Activated CD8-positive, alpha-beta memory T cell treated with anti-CD3 and anti-CD28 coated beads, Interleukin-2, amount 50 U/mL, for 48 hours (primary cell): ENCODE results near the gene SOX18.
A peak's percentile ranks its signal among the peaks of the same experiment; 100 is the strongest.

Experiments
- DNase-seq: peaks from one replicate; pipeline ENCODE4 v3.0.0-alpha.2; 2020

SOX18 gene

GRCh38 chr20:64051561-64052325 lies 2.3 kb upstream of the SOX18 start:
- DNase-seq, result no peak

DNA sequence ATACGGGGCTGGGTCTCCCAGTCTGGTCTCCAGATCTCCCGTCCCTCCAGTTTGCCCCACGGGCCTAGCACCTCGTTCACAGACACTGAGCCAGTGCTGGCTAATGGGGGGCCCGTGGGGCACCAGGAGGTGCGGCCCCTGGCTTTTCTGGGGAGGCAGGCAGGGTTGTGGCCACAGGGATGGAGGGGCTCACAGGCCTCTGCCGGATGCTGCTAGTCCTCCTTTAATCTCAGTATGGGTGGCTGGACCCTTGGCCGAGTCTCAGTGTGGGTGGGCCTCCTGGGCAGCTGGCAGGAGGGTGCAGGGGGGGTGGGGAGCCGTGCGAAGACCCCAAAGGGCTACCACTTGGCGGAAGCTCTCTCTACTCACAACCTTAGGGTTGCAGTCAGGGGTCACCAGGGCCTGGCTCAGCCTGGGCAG lies 1.6 kb upstream of the SOX18 start:
- DNase-seq, result no peak

DNA sequence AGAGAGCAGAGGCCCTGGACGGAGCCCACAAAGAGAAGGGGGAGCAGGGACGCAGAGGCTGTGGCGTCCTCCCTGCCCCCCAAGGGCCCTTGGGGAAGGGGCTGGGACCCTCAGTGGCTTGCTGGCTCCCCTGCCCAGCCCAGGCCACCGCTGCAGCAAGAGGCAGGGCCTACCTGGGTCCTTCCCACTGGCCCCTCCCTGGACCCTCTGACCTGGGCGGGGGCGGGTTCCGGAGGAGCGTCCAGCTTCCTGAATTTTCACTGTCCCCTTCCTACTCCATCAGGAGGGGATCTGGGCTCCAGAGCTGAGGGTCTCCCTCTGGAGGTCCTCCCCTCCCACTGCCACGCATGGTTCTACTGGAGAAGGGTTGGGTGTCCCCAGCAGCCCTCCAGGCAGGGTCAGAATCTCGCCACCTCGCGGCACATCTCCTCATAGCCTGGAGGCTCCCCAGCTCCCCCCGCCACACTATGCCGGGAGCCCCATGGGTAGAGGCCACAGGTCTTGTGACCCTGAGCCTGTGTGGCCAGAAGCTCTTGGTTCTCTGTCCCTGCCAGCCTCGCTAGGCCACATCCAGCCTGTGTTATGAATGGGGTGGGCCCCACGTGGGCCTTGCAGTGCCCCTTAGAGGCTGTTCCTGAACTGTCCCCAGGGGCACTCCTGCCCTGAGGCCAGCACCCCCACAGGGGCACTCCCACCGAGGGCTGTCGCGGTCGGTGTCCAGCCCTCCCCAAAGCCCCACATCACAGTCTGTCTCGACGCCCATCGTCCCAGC lies 1.0 kb upstream of the SOX18 start:
- DNase-seq, result no peak

GRCh38 chr20:64049878-64050260 lies 430 bp upstream of the SOX18 start:
- DNase-seq, result no peak

DNA sequence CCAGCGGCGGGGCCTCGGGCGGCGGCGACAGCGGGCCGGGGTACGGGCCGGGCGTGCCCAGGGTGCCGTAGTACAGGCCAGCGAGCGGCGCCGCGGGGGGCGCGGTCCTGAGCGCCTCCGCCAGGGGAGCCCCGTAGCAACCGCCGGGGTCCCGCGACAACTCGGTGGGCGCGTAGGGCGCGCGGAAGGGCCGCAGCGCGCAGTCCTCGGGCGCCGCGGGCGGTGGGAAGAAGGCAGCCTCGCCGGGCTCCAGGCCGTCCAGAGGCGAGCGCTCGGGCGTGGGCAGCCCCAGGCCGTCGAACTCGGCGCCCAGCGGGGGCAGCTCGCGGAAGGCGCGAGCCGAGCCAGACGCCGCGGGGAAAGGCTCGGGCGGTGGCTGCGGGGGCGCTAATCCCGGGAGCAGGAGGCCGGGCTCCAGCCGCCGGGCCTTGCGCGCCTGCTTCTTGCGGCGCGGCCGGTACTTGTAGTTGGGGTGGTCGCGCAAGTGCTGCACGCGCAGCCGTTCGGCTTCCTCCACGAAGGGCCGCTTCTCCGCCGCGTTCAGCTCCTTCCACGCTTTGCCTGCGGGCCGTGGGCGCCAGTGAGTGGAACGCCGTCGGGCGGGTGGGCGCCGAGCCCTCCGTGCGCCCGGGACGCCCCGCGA lies 916 bp downstream of the SOX18 start:
- no peak for DNase-seq

GRCh38 chr20:64047968-64048401 lies 1.5 kb downstream of the SOX18 start:
- DNase-seq, result no peak

DNA sequence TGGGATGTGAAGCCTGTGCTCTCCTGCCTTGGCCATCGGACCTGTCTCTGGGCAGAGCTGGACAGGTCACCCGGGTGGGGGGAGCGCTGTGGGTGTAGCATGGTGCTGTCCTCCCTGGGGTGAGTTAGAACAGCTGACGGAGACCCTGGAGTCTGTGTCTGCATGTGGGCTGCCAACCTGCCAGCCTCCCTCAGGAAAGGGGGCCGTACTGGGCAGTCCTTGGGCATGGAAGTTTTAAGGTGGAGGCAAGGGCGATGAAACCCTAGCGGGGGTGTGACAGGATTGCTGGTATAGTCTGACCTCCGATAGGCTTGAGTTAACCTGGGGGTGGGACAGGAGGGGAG lies 2.4 kb downstream of the SOX18 start:
- no peak for DNase-seq

GRCh38 chr20:64045346-64046011 lies 4.0 kb downstream of the SOX18 start:
- no peak for DNase-seq

GRCh38 chr20:64044484-64045247 lies 4.8 kb downstream of the SOX18 start:
- no peak for DNase-seq

DNA sequence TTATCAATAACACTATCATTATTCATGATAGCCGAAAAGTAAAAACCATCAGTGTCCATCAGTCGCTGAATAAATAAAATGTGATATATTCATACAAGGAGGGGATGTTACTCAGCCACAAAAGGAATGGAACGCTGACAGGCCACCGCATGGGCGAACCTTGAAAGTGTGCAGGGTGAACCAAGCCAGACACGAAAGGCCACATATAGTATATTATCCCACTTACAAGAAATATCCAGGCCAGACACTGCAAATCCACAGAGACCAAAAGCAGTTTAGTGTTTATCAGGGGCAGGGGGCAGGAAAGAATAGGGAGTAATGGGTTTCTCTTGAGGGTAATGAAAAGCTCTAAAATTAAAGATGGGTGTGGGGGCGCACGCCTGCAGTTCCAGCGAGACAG lies 5.7 kb downstream of the SOX18 start:
- no peak for DNase-seq

GRCh38 chr20:64042054-64042781 lies 7.2 kb downstream of the SOX18 start:
- peak; percentile 70 for DNase-seq

DNA sequence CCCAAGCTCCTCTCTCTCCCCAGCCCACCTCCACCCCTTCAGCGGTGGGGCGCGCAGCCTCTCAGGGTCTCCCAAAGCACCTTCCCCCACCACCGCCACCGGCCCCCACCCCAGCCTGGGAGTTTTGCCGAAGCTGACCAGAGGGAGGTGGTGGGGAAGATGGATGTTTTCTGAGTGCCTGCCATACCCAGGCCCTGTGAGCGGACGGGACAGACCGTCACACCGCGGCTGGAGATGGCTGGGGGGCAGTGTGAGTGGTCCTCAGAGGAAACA lies 7.7 kb downstream of the SOX18 start:
- DNase-seq, result no peak

GRCh38 chr20:64041040-64041780 lies 8.2 kb downstream of the SOX18 start:
- peak; percentile 51 for DNase-seq

GRCh38 chr20:64040231-64041039 lies 9.0 kb downstream of the SOX18 start:
- peak; percentile 56 for DNase-seq

DNA sequence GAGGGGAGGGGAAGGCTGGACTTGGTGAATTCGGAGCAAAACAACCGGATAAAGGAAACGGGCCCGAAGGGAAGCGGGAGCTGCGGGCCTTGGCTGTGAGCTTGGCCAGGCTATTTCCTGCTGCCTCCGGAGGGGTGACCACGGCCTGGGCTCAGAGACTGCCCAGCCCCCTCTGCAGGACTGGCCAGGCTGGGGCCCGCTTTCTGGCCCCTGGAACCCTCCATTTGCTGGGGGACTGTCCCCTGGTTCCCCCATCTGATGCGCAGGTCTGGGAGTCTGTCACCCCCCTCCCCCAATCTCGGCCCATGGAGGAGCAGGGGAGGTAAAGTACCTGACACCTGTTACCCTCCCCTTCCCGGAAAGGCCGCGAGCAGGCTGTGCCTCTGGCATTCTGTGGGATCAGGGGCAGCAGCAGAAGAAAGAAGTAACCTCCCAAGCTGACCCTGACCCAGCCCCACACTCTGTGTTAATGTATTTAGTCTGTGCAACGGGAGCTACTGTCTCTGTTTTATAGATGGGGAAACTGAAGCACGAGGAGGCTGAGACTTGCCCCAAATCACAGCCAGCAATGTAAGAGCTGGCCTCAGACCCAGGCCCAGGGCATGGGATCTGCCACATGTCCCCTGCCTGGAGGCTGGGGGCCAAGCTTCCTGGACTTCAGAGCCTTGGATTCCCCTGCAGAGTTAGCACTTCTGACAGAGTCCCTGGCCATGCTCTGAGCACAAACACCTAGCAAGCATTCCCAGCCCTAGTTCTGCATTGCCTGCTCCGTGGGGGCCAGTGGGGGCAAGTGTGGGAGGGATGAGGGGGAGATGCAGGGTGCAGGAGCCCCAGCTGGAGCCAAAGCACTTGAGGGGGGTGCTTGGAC lies 9.9 kb downstream of the SOX18 start:
- DNase-seq, result peak; percentile 58

DNA sequence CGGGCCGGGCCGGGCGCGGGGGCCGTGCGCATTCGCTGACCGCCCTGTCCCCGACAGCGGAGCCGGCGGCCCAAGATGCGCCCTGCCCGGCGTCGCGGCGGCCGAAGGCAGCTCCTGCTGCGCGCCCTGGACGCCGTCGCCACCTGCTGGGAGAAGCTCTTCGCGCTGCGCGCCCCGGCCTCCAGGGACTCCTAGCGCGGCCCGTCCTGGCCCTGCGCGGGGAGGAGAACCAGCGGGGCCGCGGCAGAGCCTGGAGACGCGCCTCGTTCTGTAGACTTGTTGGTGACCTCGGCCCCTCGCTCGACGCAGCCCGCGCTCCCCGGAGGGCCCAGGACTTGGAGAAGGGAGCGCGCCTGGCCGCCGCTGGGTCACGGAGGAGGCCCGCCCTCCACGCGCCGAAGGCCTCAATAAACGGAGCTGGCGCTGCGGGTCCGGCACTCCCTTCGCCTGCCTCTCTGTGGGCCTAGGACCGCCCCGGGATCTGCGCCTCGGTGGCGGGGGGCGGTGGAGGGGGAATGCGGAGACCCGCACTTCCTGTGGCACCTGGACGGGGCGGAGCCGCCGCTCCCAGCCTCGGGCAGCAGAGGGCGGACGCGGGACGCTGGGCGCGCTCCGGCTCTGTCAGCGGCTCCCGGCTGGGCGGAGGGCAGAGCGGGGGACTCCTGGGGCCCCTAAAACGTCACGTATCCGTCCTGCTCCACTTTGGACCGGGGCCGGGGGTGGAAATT lies 10.7 kb downstream of the SOX18 start:
- peak; percentile 89 for DNase-seq

- DNase-seq, result no peak
These were observed 11.2 kb downstream of the SOX18 start for GRCh38 chr20:64038224-64038564.

DNA sequence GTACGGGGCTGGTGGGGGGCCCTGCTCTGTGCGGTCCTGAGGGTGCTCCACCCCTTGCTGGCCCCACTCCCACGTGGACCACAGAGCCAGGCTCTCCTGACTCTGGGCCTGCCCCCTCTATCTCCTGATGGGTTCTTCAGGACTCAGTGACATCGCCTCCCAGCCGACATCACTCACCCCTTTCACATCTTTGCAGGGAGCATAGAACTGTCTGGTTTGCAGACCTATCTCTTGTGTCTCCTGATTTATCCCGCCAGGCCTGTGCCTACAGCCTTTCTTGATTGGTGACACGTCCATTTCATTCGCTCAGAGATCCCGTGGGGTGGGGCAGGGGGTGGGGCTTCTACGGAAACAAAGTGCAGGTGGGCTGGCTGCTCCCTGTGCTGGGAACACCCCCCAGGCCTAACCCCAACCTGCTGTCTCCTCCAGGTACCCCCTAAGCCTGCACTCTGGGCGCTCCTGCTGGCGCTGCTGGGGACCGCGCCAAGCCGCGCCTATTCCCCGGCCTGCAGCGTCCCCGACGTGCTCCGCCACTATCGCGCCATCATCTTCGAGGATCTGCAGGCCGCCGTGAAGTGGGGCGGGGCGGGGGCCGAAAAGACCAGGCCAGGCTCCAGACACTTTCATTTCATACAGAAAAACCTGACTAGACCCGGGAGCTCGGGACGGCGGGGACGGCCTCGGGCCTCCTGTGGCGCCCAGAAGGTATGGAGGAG lies 11.8 kb downstream of the SOX18 start:
- DNase-seq, result peak; percentile 64
